HG03039 (cell line): ENCODE measurements around the gene IRX2.

Experiments used
- ATAC-seq: cut with Tn5 transposase; IDR thresholded peaks from one replicate; pipeline ENCODE4 v1.9.1; 2021; ENCODE audit warnings: mild to moderate bottlenecking, moderate library complexity; ENCODE audit not compliant: unreplicated experiment

IRX2 gene

DNA sequence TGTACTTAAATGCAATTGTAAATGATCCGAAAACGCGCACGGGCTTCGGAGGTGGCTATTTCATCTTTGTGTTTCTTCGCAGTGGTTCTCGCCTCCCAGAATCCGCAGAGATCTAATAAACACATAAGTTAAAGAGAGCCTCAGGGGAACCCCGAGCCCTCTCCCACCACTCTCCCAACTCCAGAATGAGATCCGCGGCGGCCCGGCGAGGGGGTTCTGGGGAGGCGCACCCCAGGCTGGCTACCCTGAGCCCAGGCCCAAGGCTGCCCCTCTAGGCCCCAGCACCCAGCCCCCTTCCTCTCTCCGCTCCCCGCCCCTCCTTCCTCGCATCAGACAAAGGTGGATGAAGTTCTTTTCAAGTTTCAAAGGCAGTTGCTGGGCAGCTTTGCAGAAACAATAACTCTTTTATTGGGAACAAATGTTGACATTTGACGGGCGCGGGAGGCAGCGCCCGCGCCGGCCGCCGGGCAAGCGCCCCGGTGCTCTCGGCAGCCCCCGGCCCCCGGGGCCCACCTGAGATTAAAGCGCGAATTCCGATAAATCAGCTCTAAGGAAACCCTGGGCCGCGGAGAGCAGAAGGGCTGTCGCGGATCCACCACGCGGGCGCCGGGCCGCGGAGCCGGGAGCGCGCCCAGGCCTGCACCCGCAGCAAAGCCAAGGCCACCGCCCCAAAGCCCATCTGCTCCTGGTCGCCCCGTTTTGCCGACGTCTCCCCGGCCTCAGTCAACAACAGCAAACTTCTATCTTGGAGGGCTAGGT lies 8.4 kb downstream of the IRX2 start:
- ATAC-seq = no peak

DNA sequence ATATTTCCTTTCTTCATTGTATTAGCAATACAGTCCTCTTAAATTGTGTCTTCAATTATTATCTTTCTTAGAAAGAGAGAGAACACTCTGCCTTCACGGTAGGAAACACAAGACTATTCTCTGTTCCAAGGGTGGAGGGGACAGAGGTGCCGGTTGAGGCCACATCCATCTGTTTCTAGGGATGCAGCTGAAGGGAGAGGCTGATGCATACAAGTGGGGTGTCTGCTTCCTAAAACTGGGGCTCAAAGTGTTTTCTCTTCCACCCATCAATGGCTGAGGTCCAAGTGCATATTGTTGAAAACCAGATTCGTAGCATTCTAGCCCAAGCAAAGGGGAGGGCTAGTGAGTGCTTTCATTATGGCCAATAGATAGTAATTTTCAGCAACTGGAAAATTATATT lies 9.5 kb downstream of the IRX2 start:
- no peak for ATAC-seq

GRCh38 chr5:2740876-2741555 lies 10.5 kb downstream of the IRX2 start:
- no peak for ATAC-seq

DNA sequence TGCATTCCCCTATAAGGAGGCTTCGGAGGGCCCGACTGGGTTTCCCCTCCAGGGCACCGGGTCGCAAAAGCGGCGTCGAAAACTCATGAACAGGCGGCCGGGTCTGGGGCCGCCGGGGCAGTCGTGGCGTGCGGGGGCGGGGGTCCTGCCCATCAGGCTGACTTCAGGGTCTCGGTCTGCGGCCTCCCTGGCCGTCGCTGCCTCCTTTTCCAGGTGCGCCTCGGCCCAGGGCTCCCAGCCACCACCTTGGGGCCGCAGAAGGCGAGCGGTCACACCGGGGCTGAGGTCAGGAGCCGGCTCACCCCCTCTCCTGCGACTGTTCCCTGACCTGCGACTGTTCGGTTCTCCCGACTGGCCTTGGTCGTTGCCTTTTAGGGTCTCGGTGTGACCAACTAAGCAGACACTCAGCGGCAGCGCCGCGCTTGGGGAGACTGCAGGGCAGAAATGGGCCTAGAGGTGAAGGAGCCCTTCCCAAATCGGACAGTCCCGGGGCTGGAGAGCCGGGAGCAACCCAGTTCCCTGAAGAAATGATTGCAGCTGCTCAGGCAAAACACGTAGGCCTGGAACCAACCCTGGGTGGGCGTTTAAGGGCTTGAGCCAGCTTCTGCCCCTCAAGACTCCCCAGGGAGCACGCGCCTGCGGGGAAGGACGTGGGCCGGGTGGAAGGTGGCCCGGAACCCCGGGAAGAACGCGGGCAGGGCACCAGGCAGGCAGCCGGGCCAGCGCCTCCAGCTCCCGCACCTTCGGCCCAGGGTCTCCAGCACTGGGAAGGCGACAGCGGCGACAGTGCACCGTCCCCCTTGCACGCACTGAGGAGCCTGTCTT lies 11.2 kb downstream of the IRX2 start:
- ATAC-seq = no peak

GRCh38 chr5:2739360-2740050 lies 12.0 kb downstream of the IRX2 start:
- no peak for ATAC-seq

DNA sequence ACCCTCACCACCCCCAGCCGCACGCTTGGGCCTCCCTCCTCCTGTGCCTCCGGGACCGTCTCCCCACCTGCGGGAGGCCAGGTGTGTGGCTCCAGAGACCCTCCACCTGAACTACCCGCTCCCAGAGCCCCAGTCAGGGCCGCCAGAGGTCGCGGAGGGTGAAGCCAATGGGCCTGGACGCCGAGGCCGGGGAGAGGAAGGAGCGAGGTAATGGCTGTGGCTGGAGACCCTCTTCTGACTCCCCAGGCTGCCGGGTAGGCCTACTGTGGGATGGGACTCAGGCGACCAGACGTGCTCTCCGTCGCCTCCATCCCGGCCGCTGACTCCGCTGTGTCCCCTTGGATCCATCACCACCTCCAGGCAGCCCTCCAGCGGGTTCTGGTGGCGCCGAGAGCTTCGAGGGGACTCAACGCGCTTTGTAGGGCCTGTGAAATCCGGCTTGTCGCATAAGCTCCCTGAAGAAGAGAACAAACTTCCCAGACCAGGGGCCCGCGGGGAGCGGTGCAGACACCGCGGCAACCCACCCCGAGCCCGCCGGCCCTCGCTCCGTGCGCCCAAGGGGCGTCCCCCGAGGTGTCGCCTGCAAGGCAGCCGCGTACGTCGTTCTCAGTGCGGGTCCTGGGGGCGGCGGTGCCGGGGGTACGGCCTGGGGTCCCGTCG lies 12.6 kb downstream of the IRX2 start:
- no peak for ATAC-seq

DNA sequence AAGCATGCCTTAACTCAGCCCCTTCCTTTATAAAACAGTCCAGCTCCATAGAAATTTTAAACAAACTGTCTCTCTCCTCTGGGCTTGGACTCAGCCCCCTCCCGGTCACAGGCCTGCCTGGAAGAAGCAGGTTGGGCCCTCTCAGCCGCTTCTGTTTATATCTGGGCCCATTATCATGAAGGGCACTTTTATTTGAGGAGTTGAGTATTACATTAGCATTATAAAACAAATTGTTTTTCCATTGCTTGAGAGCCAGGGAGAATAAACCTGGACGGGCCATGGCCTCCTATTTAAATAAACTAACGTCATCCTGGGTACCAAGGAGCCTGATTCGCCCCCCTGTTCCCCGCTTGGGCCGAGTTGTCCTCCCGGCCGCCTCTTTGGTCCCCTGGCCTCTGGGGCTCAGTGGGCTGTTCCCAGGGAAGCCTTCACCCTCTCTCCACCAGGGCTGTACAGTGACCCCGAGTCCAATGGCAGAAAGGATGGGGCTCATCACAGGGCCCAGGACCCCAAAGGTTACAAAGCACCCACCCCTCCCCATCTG lies 13.2 kb downstream of the IRX2 start:
- no peak for ATAC-seq

- no peak for ATAC-seq
Observed at GRCh38 chr5:2737273-2738155, 14.0 kb downstream of the IRX2 start.

- ATAC-seq = no peak
Observed at GRCh38 chr5:2736872-2737271, 14.6 kb downstream of the IRX2 start.

- no peak for ATAC-seq
Observed at GRCh38 chr5:2735996-2736395, 15.5 kb downstream of the IRX2 start.

DNA sequence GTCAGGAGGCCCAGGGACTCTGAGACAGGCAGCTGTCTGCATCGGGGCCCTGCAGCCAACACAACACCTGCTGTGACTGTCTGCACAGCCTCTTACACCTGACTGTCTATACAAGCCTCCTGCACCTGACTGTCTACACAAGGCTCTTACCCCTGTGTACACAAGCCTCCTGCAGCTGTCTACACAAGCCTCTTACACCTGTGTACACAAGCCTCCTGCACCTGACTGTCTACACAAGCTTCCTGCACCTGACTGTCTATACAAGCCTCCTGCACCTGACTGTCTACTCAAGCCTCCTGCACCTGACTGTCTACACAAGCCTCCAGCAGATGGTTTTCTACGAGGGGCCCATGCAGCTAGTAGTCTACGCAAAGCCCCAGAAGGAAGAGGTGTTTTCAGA lies 18.6 kb downstream of the IRX2 start:
- ATAC-seq = no peak

DNA sequence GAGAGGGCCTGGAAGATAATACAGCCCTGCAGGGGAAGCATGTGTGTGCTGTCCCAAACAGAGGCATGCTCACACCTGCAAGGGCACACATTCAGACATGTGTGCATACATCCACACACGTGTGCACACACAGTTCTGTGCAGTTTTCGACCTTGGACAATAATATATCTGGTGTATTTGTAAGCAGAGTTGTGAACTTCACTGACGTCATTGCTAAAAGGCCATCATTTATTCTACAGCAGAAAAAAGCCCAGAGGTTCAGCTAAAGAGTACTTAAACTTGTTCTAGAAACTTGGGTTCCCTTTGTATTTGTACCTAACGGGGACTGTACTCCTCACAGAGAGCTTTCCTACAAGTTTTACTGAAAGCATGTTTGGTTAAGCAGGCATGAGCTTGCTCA lies 19.5 kb downstream of the IRX2 start:
- ATAC-seq = no peak

- no peak for ATAC-seq
Observed at GRCh38 chr5:2729189-2729588, 22.3 kb downstream of the IRX2 start.

DNA sequence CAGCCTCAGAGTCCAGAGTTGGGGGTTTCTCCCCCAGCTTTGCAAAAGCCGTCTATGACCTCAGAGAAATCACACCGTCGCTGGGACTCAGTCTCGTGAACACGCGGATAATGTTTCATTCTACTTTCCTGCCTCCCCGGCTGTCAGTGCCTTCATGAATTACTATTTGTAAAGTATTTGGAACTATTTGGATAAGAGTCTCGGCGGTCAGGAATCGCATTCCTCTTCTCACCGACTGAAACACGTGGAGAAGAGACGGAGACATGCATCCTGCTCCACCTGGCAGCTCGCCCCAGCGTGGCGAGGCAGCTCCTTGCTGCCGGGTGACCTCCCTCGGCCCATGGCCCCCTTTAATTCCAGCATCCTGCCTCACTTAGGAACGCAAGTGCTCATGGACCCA lies 23.9 kb downstream of the IRX2 start:
- no peak for ATAC-seq

GRCh38 chr5:2725980-2726765 lies 25.3 kb downstream of the IRX2 start:
- no peak for ATAC-seq

DNA sequence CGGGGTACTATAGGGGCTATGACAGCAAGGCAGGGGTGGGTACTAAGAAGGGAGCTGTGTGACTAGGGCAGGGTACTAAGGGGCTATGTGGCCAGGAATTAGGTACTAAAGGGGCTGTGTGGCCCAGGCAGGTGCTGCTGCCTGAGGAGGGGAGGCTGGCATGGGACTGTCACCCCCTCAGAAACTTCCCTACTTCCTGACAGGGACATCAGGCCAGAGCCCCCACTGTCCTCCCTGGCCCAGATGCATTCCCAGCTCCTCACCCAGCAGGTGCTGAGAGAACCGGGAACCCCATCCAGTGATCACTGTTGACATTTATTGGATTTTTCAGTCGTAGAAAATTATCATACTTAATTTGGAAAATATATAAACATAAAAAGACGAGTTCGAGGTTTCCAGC lies 26.6 kb downstream of the IRX2 start:
- ATAC-seq = no peak

DNA sequence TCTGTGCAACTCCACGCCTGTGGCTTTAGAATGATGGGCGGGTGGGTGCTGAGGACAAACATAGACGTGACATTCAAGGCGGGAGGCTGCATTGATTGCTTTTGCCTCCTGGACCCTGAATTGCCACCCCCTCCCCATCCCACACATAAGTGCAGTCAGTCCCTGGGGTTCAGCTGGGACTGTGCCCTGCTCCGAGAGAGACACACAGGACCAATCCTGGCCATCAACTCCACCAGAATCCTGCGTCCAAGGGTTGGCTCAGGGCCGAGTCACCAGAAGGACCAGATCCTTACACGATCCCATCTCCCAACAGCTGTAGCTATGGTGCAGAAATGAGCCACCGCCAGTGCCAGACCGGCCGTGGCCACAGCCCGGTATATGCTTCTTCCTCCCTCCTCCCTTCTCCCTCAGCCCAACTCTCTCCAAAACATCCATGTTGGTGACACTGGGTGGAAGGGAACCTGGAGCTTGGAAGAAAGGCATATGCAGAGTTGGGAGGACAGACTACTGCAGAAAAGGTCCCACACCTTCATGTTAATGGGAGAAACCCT lies 27.4 kb downstream of the IRX2 start:
- no peak for ATAC-seq

- no peak for ATAC-seq
Observed at GRCh38 chr5:2722901-2723300, 28.6 kb downstream of the IRX2 start.
